ENCODE data around the gene EXOC4.

GRCh38 chr7:133556553-133556952, 303.7 kb downstream of the EXOC4 start:
- no peak for TF ChIP-seq SOX13 (IDR thresholded peaks at IDR 0.05)
- no peak for TF ChIP-seq SOX13 (CRISPR knock-in tag; conservative IDR thresholded peaks at IDR 0.05 in 1 of 2, IDR thresholded peaks at IDR 0.05 in 1 of 2)
- no peak for TF ChIP-seq CTCF (CRISPR knock-in tag; IDR thresholded peaks at IDR 0.05)
- no peak for TF ChIP-seq RAD21 (CRISPR knock-in tag; IDR thresholded peaks at IDR 0.05)
- no peak for TF ChIP-seq ZNF274 (CRISPR knock-in tag; IDR thresholded peaks at IDR 0.05)
- TF ChIP-seq EP300 (IDR thresholded peaks at IDR 0.05; ENCODE audit: low read depth in 2 of 2, low read length in 2 of 2): no peak
- no peak for TF ChIP-seq EP300 (CRISPR knock-in tag; IDR thresholded peaks at IDR 0.05; ENCODE audit: borderline replicate concordance)
- TF ChIP-seq SRF (IDR thresholded peaks at IDR 0.05; ENCODE audit: low read depth, low read length): no peak
- no peak for TF ChIP-seq NR1H2 (CRISPR knock-in tag; IDR thresholded peaks at IDR 0.05; ENCODE audit: borderline replicate concordance, low read depth)
- no peak for TF ChIP-seq MAX (IDR thresholded peaks at IDR 0.05)

Data from HepG2 (cell line).